HUES64 (cell line): ENCODE results near the gene POU3F1.

ENCODE experiments used
- H3K27ac ChIP-seq: 2 replicates; pipeline ENCODE4 v1.7.0; 2013; ENCODE audit warnings: low read depth, low read length, inconsistent platforms
- H3K27me3 ChIP-seq: 2 replicates; pipeline ENCODE4 v1.6.1; 2013; ENCODE audit warnings: mild to moderate bottlenecking, low read length; ENCODE audit not compliant: insufficient read depth
- H3K36me3 ChIP-seq: 2 replicates; pipeline ENCODE4 v1.6.1; 2013; ENCODE audit warnings: mild to moderate bottlenecking, low read length; ENCODE audit not compliant: insufficient read depth
- H3K4me1 ChIP-seq: 2 replicates; pipeline ENCODE4 v1.6.1; 2013; ENCODE audit warnings: mild to moderate bottlenecking, low read length, moderate library complexity; ENCODE audit not compliant: insufficient read depth
- H3K4me3 ChIP-seq: 2 replicates; pipeline ENCODE4 v1.5.1; 2013; ENCODE audit warnings: mild to moderate bottlenecking, low read length, moderate library complexity
- H3K9ac ChIP-seq: 2 replicates; pipeline ENCODE4 v1.6.1; 2013; ENCODE audit warnings: mild to moderate bottlenecking, low read depth, low read length
- H3K9me3 ChIP-seq: 2 replicates; pipeline ENCODE4 v1.6.1; 2013; ENCODE audit warnings: low read depth, low read length; ENCODE audit not compliant: insufficient read depth
- whole genome bisulfite sequencing: fragments of 150-250, 120-280 bp; methylation state at CpG from one replicate; pipeline ENCODE4 v1.1.7; 2013; ENCODE audit warnings: missing lambda C conversion rate; 5-methylcytosine and 5-hydroxymethylcytosine counted together

The POU3F1 gene

DNA sequence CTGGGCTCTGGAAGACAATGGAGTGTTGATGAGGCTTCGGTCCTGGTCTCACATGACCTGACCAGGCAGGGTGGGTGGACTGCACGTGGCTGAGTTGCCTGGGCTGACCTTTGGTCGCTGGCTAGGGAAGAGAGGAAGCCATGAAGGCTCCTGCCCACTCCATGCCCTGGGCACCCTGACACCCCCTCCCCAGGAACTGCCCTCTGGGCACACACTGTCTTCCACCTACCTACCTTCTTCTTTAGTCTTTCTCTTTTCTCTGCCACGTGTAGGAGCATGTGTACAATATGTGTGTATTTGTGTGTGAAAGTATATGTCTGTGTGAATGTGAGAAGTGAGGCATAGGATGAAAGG lies 15.1 kb downstream of the POU3F1 start:
- Histone ChIP-seq H3K36me3 (peaks cover 4% of the 10 kb centered on the region; the same call in 1 of the 2 replicates), H3K4me1 (peaks cover 36% of the 10 kb centered on the region), H3K9ac (no peak overlapping the region), H3K4me3 (no peak overlapping the region), H3K9me3 (no peaks in the 10 kb centered on the region), H3K27ac (no peak overlapping the region), H3K27me3 (no peaks in the 10 kb centered on the region)
- WGBS, result 81% methylated on average over 3 of the region's 4 CpGs

DNA sequence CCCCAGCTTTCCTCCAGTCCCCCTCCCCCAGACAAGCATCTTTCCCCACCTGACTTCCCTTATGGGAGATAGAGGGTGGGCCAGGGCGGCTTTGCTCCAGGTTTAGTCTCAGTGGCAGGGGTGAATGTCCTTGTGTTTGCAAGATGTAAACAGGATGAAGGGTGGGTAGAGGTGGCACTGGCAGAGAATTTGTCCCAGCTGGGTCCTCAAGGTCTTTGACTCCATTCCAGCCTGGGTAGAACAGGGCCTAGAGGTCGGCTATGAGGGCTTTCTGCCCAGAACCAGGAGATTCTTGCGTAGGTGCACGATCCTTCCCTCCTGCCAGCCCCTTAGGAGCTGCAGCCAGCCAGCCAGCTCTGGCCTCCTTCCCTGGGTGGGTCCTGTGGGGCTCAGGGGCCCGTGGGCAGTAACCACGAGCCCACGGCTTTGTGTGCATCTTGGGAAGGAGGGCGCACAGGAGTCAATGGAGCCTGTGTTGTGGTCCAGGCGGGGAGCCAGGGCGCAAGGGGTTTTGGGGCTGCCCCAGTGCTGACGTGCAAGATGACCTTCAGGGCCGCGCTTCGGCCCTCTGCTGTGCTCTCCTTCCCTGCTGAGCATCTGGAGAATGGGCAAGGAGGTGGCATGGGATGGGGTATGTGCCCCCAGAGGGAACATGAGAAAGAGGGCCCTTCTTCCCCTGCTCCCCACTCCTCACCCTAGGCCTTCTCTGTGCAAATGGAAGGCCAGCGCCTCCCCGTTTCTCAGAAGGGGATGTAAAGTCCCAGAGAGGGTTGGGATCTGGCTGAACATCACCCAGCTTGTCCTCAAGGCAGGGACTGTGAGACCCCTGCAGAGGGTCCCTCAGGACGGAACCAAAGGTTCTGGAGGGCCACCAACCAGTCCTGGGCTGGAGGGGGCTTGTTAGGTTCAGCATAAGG lies 15.7 kb downstream of the POU3F1 start:
- no peaks in the 10 kb centered on the region for H3K9me3 ChIP-seq
- H3K27ac ChIP-seq, result 0 out of 2 replicates have a peak overlapping the region, but pooled peaks have one; percentile 22
- no peak overlapping the region for H3K4me3 ChIP-seq
- no peak overlapping the region for H3K9ac ChIP-seq
- 93% methylated on average over 17 of the region's 17 CpGs for whole genome bisulfite sequencing
- H3K4me1 ChIP-seq, result peaks cover 36% of the 10 kb centered on the region
- H3K36me3 ChIP-seq, result peaks cover 9% of the 10 kb centered on the region
- no peaks in the 10 kb centered on the region for H3K27me3 ChIP-seq

DNA sequence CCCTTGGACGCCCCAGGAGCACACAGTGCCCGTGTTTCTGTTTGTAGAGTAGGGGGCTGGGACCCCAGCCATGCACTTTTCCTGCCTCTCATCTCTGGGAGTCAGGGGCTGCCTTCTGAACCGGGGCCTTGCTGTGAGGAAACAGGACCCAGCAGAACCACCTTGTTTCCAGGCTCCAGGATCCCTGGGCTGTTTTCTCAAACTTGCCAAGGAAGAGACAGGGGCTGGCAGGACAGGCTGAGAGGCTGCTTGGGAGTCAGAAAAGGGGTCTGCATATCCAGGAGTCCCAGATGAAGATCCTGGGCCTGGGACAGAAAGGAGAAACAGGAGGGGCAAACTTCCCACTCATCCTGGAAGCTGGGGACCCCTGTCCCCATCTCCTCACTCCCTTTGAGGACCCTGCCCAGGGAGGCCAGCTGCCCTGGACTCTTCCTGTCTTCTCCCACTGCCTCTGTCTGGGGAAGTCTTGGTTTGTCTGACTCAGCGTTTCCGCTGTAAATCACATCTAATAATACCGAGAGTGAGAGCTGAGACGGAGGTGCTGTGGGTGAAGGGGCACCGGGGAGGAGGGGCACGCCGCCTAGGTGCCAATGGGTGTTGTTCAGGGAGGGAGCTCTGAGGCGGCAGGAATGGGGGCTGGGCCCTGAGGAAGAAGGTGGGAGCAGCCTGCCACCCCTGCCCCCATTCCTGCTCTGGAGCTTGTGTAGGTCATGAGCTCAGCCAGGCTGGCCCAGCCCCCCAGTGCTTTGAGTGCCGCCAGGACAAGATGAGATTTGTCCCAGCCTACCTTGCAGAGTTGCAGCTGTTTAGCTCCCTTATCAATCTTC lies 16.7 kb downstream of the POU3F1 start:
- Histone ChIP-seq H3K9me3 (no peaks in the 10 kb centered on the region), H3K4me1 (peaks cover 36% of the 10 kb centered on the region), H3K9ac (peak overlapping the region; percentile 11; the same call in 1 of the 2 replicates), H3K4me3 (no peak overlapping the region; the same call in 1 of the 2 replicates), H3K27me3 (no peaks in the 10 kb centered on the region), H3K27ac (peak overlapping the region; percentile 56), H3K36me3 (peaks cover 18% of the 10 kb centered on the region)
- WGBS, result 42% methylated on average over 12 of the region's 12 CpGs

DNA sequence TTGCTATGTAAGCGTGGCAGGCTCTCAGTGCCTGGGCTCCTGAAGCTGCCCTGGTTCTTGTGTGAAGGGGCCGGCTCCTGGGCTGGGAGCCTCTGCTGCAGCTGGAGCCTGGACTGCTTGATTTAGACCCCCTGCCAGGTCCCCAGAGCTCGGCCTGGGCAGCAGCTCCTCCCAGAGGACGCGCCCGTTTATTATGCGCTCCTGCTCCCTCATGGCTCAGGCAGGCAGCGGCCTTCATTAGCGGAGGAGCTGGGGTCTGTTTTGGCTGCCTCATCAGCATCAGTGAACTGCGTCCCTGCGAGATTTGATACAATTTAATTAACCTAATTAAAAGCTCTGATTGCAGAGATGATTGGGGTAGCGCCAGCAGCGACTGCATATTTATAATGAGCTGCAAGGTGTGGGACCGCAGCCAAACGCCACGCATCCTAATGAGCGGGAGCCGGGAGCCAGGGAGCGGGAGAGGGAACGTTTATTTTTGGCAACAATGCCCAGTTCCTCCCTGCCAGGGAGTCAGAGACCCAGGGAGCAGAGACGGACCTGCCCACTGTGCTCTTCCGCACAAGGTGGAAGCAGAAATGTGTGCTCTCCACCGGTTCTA lies 17.4 kb downstream of the POU3F1 start:
- H3K4me3 ChIP-seq, result no peak overlapping the region; the same call in 1 of the 2 replicates
- H3K27me3 ChIP-seq, result no peaks in the 10 kb centered on the region
- peaks cover 36% of the 10 kb centered on the region for H3K4me1 ChIP-seq
- H3K36me3 ChIP-seq, result peaks cover 24% of the 10 kb centered on the region
- 0 out of 2 replicates have a peak overlapping the region, but pooled peaks have one; percentile 11 for H3K9ac ChIP-seq
- 21% methylated on average over 23 of the region's 23 CpGs for WGBS
- peak overlapping the region; percentile 56 for H3K27ac ChIP-seq
- no peaks in the 10 kb centered on the region for H3K9me3 ChIP-seq

DNA sequence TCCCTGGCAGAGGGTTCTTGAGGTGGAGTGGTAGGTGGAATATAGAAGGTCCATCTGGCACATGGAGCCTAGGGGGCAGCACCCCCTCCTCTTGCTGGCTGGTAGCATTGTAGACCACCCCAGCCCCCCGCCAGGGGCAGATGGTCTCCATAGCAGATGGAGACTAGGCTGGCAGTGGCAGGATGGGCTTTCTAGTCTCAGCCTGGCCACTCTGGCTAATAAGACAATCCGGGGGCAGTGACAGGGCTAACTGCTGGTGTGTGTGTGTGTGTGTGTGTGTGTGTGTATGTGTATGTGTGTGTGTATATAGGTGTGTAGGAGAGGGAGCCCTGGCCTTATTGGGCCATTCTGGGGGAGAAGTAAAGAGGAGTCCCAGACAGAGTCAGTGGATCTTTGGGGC lies 17.9 kb downstream of the POU3F1 start:
- no peaks in the 10 kb centered on the region for H3K9me3 ChIP-seq
- 77% methylated on average over 2 of the region's 2 CpGs for WGBS
- H3K27me3 ChIP-seq, result no peaks in the 10 kb centered on the region
- no peak overlapping the region for H3K4me3 ChIP-seq
- no peak overlapping the region for H3K27ac ChIP-seq
- H3K4me1 ChIP-seq, result peaks cover 36% of the 10 kb centered on the region
- H3K9ac ChIP-seq, result no peak overlapping the region
- peaks cover 29% of the 10 kb centered on the region for H3K36me3 ChIP-seq

DNA sequence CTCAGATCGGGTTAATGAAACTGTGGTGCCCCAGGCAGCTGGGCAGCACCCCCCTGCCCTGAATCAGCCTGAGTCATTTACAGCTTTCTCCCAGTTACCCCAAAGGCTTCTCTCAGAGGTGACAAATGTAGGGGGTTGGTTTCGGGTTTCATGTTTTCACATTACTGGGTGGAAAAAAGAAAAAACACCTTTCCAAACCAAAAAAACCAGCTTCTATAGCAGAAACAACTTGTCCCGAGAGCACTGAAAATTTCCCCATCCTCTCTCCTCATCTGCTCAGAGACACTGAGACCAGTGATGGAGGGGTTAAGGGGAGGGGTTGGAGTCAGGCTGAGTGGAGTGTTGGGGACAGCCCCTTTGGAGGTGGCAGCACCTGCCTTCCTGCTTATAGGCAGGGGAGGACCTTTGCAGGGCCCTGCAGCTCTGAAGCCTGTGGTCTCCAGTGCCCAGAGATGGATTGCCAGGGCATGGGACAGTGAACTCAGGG lies 18.4 kb downstream of the POU3F1 start:
- Histone ChIP-seq H3K27ac (0 out of 2 replicates have a peak overlapping the region, but pooled peaks have one; percentile 15), H3K36me3 (peaks cover 34% of the 10 kb centered on the region), H3K27me3 (no peaks in the 10 kb centered on the region), H3K4me3 (no peak overlapping the region), H3K4me1 (peaks cover 36% of the 10 kb centered on the region), H3K9me3 (no peaks in the 10 kb centered on the region), H3K9ac (no peak overlapping the region)
- WGBS, result 55% methylated on average over 2 of the region's 3 CpGs

DNA sequence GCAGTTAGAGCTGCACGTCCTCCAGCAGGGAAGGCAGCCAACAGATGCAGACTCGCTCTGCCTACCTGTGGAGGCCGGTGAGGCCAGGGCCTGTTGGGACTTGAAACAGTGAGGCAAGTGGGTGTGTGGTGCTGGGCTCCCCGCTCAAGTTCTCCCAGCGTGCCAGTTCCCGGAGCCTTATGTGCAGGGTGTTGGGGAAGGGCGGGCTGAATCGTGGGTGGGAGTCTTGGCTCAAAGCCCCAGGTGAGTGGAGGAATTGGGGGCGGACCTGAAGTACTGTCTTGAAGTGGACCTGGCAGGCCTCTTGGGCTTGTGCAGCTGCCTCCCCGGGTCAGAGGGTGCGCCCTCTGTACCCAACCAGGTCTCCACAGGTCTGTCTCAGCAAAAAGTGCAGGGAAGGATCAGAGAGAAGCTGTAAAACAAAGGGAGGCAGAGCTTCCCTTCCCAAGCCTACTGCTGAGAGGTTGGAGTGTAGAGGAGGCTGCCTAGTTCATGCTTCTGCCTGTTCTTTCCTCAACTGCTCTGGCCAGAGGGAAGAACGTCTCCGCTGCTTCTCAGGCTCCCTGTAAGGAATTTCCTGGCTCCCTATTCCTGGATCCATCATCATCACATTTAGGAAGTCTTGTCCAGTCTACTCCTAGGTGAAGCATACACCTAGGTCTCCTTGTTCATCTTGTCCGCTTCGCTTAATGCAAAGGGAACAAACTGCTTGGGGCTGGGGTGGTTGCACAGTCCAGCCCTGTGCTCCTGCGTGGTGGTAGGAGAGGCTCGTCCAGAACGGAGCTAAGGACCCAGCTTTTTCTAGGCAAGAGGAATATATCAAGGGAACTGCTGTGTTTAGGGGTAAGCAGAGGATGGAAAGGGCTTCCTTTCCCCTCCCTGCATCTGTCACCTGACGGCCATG lies 19.1 kb downstream of the POU3F1 start:
- Histone ChIP-seq H3K27ac (0 out of 2 replicates have a peak overlapping the region, but pooled peaks have one; percentile 15), H3K4me1 (peaks cover 36% of the 10 kb centered on the region), H3K4me3 (no peak overlapping the region), H3K36me3 (peaks cover 41% of the 10 kb centered on the region), H3K27me3 (no peaks in the 10 kb centered on the region), H3K9ac (no peak overlapping the region), H3K9me3 (no peaks in the 10 kb centered on the region)
- 89% methylated on average over 19 of the region's 19 CpGs for WGBS

DNA sequence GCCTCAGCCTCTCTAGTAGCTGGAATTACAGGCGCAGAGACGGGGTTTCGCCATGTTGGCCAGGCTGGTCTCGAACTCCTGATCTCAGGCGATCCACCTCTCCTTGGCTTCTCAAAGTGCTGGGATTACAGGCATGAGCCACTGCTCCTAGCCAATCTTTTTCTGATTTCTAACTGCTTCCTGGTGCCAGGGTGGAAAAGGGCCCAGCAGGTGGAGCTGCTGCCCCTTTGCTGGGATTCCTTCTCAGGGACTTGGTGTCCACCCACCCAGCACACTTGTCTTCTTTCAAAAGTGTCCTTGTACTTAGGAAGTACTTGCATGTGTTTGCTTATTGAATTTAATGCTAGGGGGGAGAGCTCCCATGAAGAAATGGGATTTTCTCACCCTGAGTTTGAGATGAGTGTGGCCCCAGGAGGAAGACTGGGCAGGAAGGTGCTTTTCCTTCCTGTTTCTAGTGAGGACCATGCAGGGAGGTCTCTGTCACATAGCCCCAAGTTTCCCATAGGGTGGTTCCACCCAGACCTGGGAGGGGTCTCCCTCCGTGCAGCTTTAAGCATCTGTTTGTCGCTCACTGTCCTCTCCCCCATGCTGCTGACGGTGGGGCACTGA lies 19.9 kb downstream of the POU3F1 start:
- H3K9me3 ChIP-seq, result no peaks in the 10 kb centered on the region
- no peak overlapping the region for H3K4me3 ChIP-seq
- H3K27me3 ChIP-seq, result no peaks in the 10 kb centered on the region
- peaks cover 49% of the 10 kb centered on the region for H3K36me3 ChIP-seq
- 87% methylated on average over 8 of the region's 8 CpGs for WGBS
- no peak overlapping the region for H3K9ac ChIP-seq
- H3K4me1 ChIP-seq, result peaks cover 36% of the 10 kb centered on the region
- H3K27ac ChIP-seq, result no peak overlapping the region

DNA sequence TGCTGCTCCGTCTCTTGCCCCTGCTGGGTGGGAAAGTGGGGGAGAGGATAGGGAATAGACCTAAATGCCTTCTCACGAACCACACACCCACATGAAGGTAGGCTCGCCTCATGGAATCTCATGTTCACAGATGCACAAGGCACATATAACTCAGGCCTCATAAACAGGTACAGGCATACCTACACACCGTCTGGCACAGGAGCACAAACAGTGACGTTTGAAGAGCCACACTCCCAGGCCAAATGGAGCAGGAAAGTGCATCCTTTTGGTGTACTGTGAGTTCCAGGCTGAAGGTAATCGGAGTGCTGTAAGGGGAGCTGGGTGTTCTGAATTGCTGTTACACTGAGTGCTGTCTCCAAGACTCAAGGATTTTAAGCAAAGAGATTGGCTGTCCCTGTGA lies 20.9 kb downstream of the POU3F1 start:
- Histone ChIP-seq H3K4me3 (no peak overlapping the region), H3K36me3 (peaks cover 57% of the 10 kb centered on the region), H3K9me3 (no peaks in the 10 kb centered on the region), H3K27me3 (no peaks in the 10 kb centered on the region), H3K27ac (no peak overlapping the region), H3K9ac (no peak overlapping the region), H3K4me1 (peaks cover 32% of the 10 kb centered on the region)
- 90% methylated on average over 6 of the region's 6 CpGs for WGBS

DNA sequence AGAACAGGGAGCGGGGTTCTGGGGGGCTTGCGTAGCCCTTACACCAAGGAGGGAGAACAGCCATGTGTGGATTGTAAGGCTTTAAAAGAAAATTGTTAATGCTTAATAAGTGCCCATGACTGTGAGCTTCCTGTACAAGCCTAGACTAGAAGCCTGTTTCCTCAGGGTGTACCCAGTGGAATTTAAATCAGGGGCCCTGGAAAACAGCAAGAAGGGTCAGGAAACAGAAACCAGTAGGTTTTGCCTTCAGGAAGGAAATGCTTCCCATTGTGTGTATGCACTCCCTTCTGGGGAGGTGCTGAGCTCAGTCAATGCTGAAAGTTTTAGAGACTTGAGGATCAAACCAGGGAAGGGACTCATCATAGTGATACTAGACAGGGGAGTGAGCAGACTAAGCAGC lies 21.4 kb downstream of the POU3F1 start:
- no peak overlapping the region for H3K4me3 ChIP-seq
- H3K27ac ChIP-seq, result no peak overlapping the region
- 97% methylated on average over 2 of the region's 2 CpGs for WGBS
- H3K9ac ChIP-seq, result no peak overlapping the region
- H3K9me3 ChIP-seq, result no peaks in the 10 kb centered on the region
- H3K4me1 ChIP-seq, result peaks cover 28% of the 10 kb centered on the region
- no peaks in the 10 kb centered on the region for H3K27me3 ChIP-seq
- H3K36me3 ChIP-seq, result peaks cover 61% of the 10 kb centered on the region
